T-cell (primary cell): Measurements from ENCODE around the gene SLC16A12. TPM values are rescaled to one million over a fixed set of nuclear protein-coding genes. Genes with fewer than 3 reads are reported as not detected.
"Not testable (repeated sequence)": the region's sequence is repeated elsewhere in the genome, so short reads cannot be mapped to it uniquely, and the experiment has no call there.

Experiments used
- ATAC-seq, 4 experiments: fragments of 200-7000 bp in 3 of 4; fragments of 150-1000 bp in 1 of 4; cut with Tn5 transposase; replicated peaks in 1 of 4; 1 replicate in 3 of 4; 2 replicates in 1 of 4; pipeline ENCODE4 v1.10.0; 2021; ENCODE audit warnings: moderate library complexity in 3 of 4, mild to moderate bottlenecking in 2 of 4, moderate number of reproducible peaks in 1 of 4
- CTCF ChIA-PET, 2 donors: fragments of 300-600 bp; sonication (Branson Sonifier 250); formaldehyde crosslinking; loops; one replicate each; lab custom pipeline; 2022; ENCODE audit warnings: antibody characterized with exemption in 2 of 2; lab: Charles Lee
- POLR2A ChIA-PET, 2 donors: fragments of 300-600 bp; sonication (Branson Sonifier 250); formaldehyde crosslinking; loops; one replicate each; lab custom pipeline; 2022; ENCODE audit warnings: antibody characterized with exemption in 2 of 2; lab: Charles Lee
- DNase-seq, 35 experiments: peaks; one replicate each; pipeline versions ENCODE4 v3.0.0 to v3.0.0-alpha.2; 2013 to 2023
- H3K27ac ChIP-seq: one replicate; pipeline ENCODE4 v1.5.1; 2013; ENCODE audit warnings: low read length
- H3K27me3 ChIP-seq, 2 experiments: replicated peaks in 1 of 2; 1 replicate in 1 of 2; 2 replicates in 1 of 2; pipeline versions ENCODE4 v1.6.1 to v1.7.0; 2013; ENCODE audit warnings: low read length in 1 of 2, mixed read lengths in 1 of 2; ENCODE audit not compliant: control insufficient read depth in 2 of 2, insufficient read depth in 2 of 2; ENCODE audit errors: extremely low read depth in 1 of 2
- H3K36me3 ChIP-seq, 2 donors: 1 replicate in 1 of 2; 2 replicates in 1 of 2; pipeline versions ENCODE4 v1.6.1 to v1.7.0; 2013; ENCODE audit warnings: low read length in 1 of 2; ENCODE audit not compliant: control insufficient read depth in 2 of 2, insufficient read depth in 1 of 2; ENCODE audit errors: extremely low read depth in 1 of 2
- H3K4me1 ChIP-seq, 2 experiments: 1 replicate in 1 of 2; 2 replicates in 1 of 2; pipeline versions ENCODE4 v1.6.1 to v1.7.0; 2013; ENCODE audit warnings: low read length in 2 of 2, mixed read lengths in 1 of 2; ENCODE audit not compliant: insufficient read depth in 2 of 2, control insufficient read depth in 1 of 2; ENCODE audit errors: extremely low read depth in 1 of 2
- H3K4me3 ChIP-seq, 2 donors: 1 replicate in 1 of 2; 2 replicates in 1 of 2; pipeline versions ENCODE4 v1.5.1 to v1.7.0; 2013; ENCODE audit warnings: mild to moderate bottlenecking in 2 of 2, low read length in 1 of 2, moderate library complexity in 1 of 2; ENCODE audit not compliant: control insufficient read depth in 1 of 2; ENCODE audit errors: extremely low read depth in 1 of 2
- H3K9me3 ChIP-seq: 2 replicates; pipeline ENCODE4 v1.7.0; 2013
- H3K27ac Mint-ChIP-seq, 2 donors: one replicate each; pipeline ENCODE4 v1.8.0; 2020 to 2021; ENCODE audit warnings: mild to moderate bottlenecking in 2 of 2, mixed read lengths in 2 of 2
- H3K27me3 Mint-ChIP-seq, 2 donors: one replicate each; pipeline ENCODE4 v1.8.0; 2021 to 2022; ENCODE audit warnings: mixed read lengths in 2 of 2
- H3K36me3 Mint-ChIP-seq: one replicate; pipeline ENCODE4 v1.8.0; 2021; ENCODE audit warnings: mixed read lengths
- H3K4me1 Mint-ChIP-seq, 3 donors: one replicate each; pipeline ENCODE4 v1.8.0; 2020 to 2022; ENCODE audit warnings: mixed read lengths in 3 of 3, mild to moderate bottlenecking in 1 of 3
- H3K4me3 Mint-ChIP-seq, 3 donors: one replicate each; pipeline ENCODE4 v1.8.0; 2020 to 2022; ENCODE audit warnings: mild to moderate bottlenecking in 3 of 3, mixed read lengths in 3 of 3, moderate library complexity in 3 of 3
- H3K9me3 Mint-ChIP-seq, 3 donors: one replicate each; pipeline ENCODE4 v1.8.0; 2020 to 2022; ENCODE audit warnings: mixed read lengths in 3 of 3
- WGBS: methylation state at CpG from one replicate; pipeline ENCODE4 v1.1.5; 2013; ENCODE audit warnings: missing lambda C conversion rate; ENCODE audit not compliant: insufficient coverage; 5-methylcytosine and 5-hydroxymethylcytosine counted together
- total RNA-seq, 35 experiments: library from RNA in 6 of 35; stranded (reverse) in 6 of 35; fragments of 120-200 nt in 1 of 35; gene quantifications; one replicate each; pipeline versions ENCODE4 v1.2.1 to v1.2.4 and lab custom pipeline; 2013 to 2026

Gene SLC16A12
- total RNA-seq, 5 donors from 2014 or later (not counting 1 experiment from before 2014, with no cell fraction given), result not detected

- peaks cover 60 to 69% (median 65%) of the 10 kb centered on the region in 3 donors for H3K4me1 Mint-ChIP-seq
- H3K27me3 ChIP-seq, result no peaks in the 10 kb centered on the region
- H3K36me3 ChIP-seq, result peaks cover 0 to 13% of the 10 kb centered on the region in 2 donors
- ChIA-PET POLR2A (interaction anchor here (0.5 to 2.9 kb wide), 7 partner anchors 23 to 1988 kb away, joined by 3 to 37 read pairs (median 5); partner anchors contain the start of genes IFIT1 (in 2 of the 2), KIF20B (in 1 of the 2) and LIPA (in 1 of the 2)), CTCF (interaction anchor here (0.7 to 2.3 kb wide), 10 partner anchors 10 to 482 kb away, joined by 3 to 29 read pairs (median 4); partner anchors contain the start of genes IFIT1 (in 2 of the 2), KIF20B (in 1 of the 2) and LIPA (in 1 of the 2))
- H3K9me3 ChIP-seq, result no peaks in the 10 kb centered on the region
- H3K4me3 Mint-ChIP-seq, result peak overlapping the region; percentile 90 to 97 (median 92)
- peaks cover 12 to 37% of the 10 kb centered on the region in 2 experiments for H3K4me1 ChIP-seq
- H3K27ac ChIP-seq, result peak overlapping the region; percentile 97
- H3K27ac Mint-ChIP-seq, result peak overlapping the region; percentile 93 to 96
- H3K36me3 Mint-ChIP-seq, result peaks cover 22% of the 10 kb centered on the region
- H3K4me3 ChIP-seq, result peak overlapping the region; percentile 88 to 98
- no peaks in the 10 kb centered on the region for H3K27me3 Mint-ChIP-seq
- peak in 33 of 35 experiments; percentile 1 to 69 (median 29) for DNase-seq
- peak; percentile 49 to 60 (median 54) for ATAC-seq
- H3K9me3 Mint-ChIP-seq, result no peaks in the 10 kb centered on the region
- WGBS, result 1% methylated on average over 57 of the region's 66 CpGs
Measured at GRCh38 chr10:89414879-89415821, 120.2 kb downstream of the SLC16A12 start.

GRCh38 chr10:89414146-89414878 lies 121.1 kb downstream of the SLC16A12 start, which contains the start of gene IFIT5:
Gene IFIT5 (plus strand): TSS chr10:89414568. CDS start chr10:89414799, 231 bp downstream.
- H3K4me1 ChIP-seq, result peaks cover 12 to 37% of the 10 kb centered on the region in 2 experiments
- peak; percentile 82 to 85 (median 83) for ATAC-seq
- H3K27me3 ChIP-seq, result no peaks in the 10 kb centered on the region
- Mint-ChIP-seq H3K4me3 (peak within 1 kb of the TSS; percentile 90 to 97 (median 92)), H3K27ac (peak within 1 kb of the TSS; percentile 96 to 98), H3K27me3 (no peaks in the 10 kb centered on the region), H3K36me3 (peaks cover 18% of the 10 kb centered on the region), H3K4me1 (peaks cover 57 to 65% (median 60%) of the 10 kb centered on the region in 3 donors), H3K9me3 (no peaks in the 10 kb centered on the region)
- under 1% methylated on average over 48 of the region's 48 CpGs for WGBS
- peaks cover 0 to 13% of the 10 kb centered on the region in 2 donors for H3K36me3 ChIP-seq
- peak within 1 kb of the TSS; percentile 97 for H3K27ac ChIP-seq
- H3K4me3 ChIP-seq, result peak within 1 kb of the TSS; percentile 88 to 98
- ChIA-PET POLR2A (interaction anchor here (0.5 to 2.9 kb wide), 14 partner anchors 13 to 1989 kb away, joined by 3 to 37 read pairs (median 5); partner anchors contain the start of genes IFIT1 (in 2 of the 2), KIF20B (in 1 of the 2) and LIPA (in 1 of the 2)), CTCF (interaction anchor here in 1 of 2 donors (0.6 to 2.3 kb wide), 19 partner anchors 9 to 482 kb away, joined by 3 to 29 read pairs (median 3); partner anchors contain the start of genes IFIT1, IFIT2, KIF20B and LIPA)
- H3K9me3 ChIP-seq, result no peaks in the 10 kb centered on the region
- peak; percentile 44 to 80 (median 62) for DNase-seq

GRCh38 chr10:89413398-89413912 lies 121.9 kb downstream of the SLC16A12 start:
- DNase-seq (no peak), ATAC-seq (no peak)
- Histone ChIP-seq H3K4me3 (peak overlapping the region; percentile 88 to 98), H3K36me3 (peaks cover 0 to 13% of the 10 kb centered on the region in 2 donors), H3K9me3 (no peaks in the 10 kb centered on the region), H3K27me3 (no peaks in the 10 kb centered on the region), H3K4me1 (peaks cover 12 to 36% of the 10 kb centered on the region in 2 experiments), H3K27ac (peak overlapping the region; percentile 97)
- peak overlapping the region; percentile 90 to 97 (median 92) for H3K4me3 Mint-ChIP-seq
- peaks cover 21% of the 10 kb centered on the region for H3K36me3 Mint-ChIP-seq
- 33% methylated on average over 1 of the region's 7 CpGs for WGBS
- no peaks in the 10 kb centered on the region for H3K27me3 Mint-ChIP-seq
- H3K4me1 Mint-ChIP-seq, result peaks cover 55 to 60% (median 55%) of the 10 kb centered on the region in 3 donors
- H3K27ac Mint-ChIP-seq, result peak overlapping the region; percentile 95 to 98
- ChIA-PET POLR2A (interaction anchor here (0.6 to 2.9 kb wide), 11 partner anchors 12 to 426 kb away, joined by 3 to 37 read pairs (median 5); partner anchors contain the start of genes IFIT1 (in 2 of the 2) and LIPA (in 1 of the 2)), CTCF (interaction anchor here (0.6 to 2.3 kb wide), 10 partner anchors 15 to 288 kb away, joined by 3 to 29 read pairs (median 6); partner anchors contain the start of genes IFIT1 (in 1 of the 2), KIF20B (in 1 of the 2) and LIPA (in 1 of the 2))
- no peaks in the 10 kb centered on the region for H3K9me3 Mint-ChIP-seq

- H3K4me3 Mint-ChIP-seq, result peak overlapping the region; percentile 55 to 97 (median 56)
- DNase-seq, result peak in 26 of 35 experiments; percentile 11 to 60 (median 36)
- peak overlapping the region in 1 of 2 donors; percentile 21 for H3K4me3 ChIP-seq
- H3K9me3 ChIP-seq, H3K27ac ChIP-seq, H3K27me3 ChIP-seq, H3K27me3 Mint-ChIP-seq, ATAC-seq, H3K36me3 ChIP-seq, H3K9me3 Mint-ChIP-seq: not testable (repeated sequence)
- peaks cover 12 to 26% of the 10 kb centered on the region in 2 experiments for H3K4me1 ChIP-seq
- CTCF ChIA-PET, result interaction anchor here in 1 of 2 donors (0.6 kb wide), 2 partner anchors 24 to 59 kb away, joined by 3 to 4 read pairs; no protein-coding TSS in a partner anchor
- peak overlapping the region; percentile 53 to 78 for H3K27ac Mint-ChIP-seq
- H3K36me3 Mint-ChIP-seq, result peaks cover 12% of the 10 kb centered on the region
- WGBS, result 86% methylated on average over 10 of the region's 10 CpGs
- POLR2A ChIA-PET, result interaction anchor here in 1 of 2 donors (0.8 kb wide), 1 partner anchor 21 kb away, joined by 3 read pairs; no protein-coding TSS in a partner anchor
- H3K4me1 Mint-ChIP-seq, result peaks cover 43 to 48% (median 44%) of the 10 kb centered on the region in 3 donors
Measured at GRCh38 chr10:89412276-89412675, 123.1 kb downstream of the SLC16A12 start.

GRCh38 chr10:89411135-89411534 lies 124.3 kb downstream of the SLC16A12 start:
- POLR2A ChIA-PET, DNase-seq, H3K27me3 Mint-ChIP-seq, H3K9me3 ChIP-seq, H3K4me3 ChIP-seq, H3K27ac Mint-ChIP-seq, CTCF ChIA-PET, H3K36me3 ChIP-seq, H3K9me3 Mint-ChIP-seq, H3K27me3 ChIP-seq, H3K4me3 Mint-ChIP-seq, ATAC-seq, H3K27ac ChIP-seq: not testable (repeated sequence)
- Mint-ChIP-seq H3K4me1 (peaks cover 36 to 38% (median 38%) of the 10 kb centered on the region in 3 donors), H3K36me3 (peaks cover 11% of the 10 kb centered on the region)
- peaks cover 9 to 21% of the 10 kb centered on the region in 2 experiments for H3K4me1 ChIP-seq
- WGBS, result 100% methylated on average over 1 of the region's 2 CpGs
